HuH-7.5 (cell line): ENCODE results near the gene CES4A.
"Not testable (repeated sequence)": the region's sequence is repeated elsewhere in the genome, so short reads cannot be mapped to it uniquely, and the experiment has no call there.

Experiments
- DNase-seq: peaks from one replicate; pipeline ENCODE4 v3.0.0; 2011; ENCODE audit warnings: low spot score

Gene CES4A

GRCh38 chr16:66991545-66992077 lies 3.2 kb downstream of the CES4A start:
- DNase-seq = no peak

- not testable (repeated sequence) for DNase-seq
Observed at GRCh38 chr16:66993558-66993957, 5.2 kb downstream of the CES4A start.

- no peak for DNase-seq
Observed at GRCh38 chr16:66996324-66996982, 8.1 kb downstream of the CES4A start.

GRCh38 chr16:66996983-66997358 lies 8.6 kb downstream of the CES4A start:
- DNase-seq = no peak

GRCh38 chr16:67000384-67001351 lies 12.3 kb downstream of the CES4A start:
- no peak for DNase-seq

- no peak for DNase-seq
Observed at GRCh38 chr16:67001726-67002125, 13.3 kb downstream of the CES4A start.

- no peak for DNase-seq
Observed at GRCh38 chr16:67006930-67007658, 18.7 kb downstream of the CES4A start.

- no peak for DNase-seq
Observed at GRCh38 chr16:67009158-67009557, 20.8 kb downstream of the CES4A start.

GRCh38 chr16:67011274-67011673 lies 22.9 kb downstream of the CES4A start:
- DNase-seq = no peak

- no peak for DNase-seq
Observed at GRCh38 chr16:67013233-67013822, 24.9 kb downstream of the CES4A start.

GRCh38 chr16:67013823-67014633 lies 25.6 kb downstream of the CES4A start:
- DNase-seq = peak; percentile 50

GRCh38 chr16:67014634-67015312 lies 26.4 kb downstream of the CES4A start:
- DNase-seq = no peak

- no peak for DNase-seq
Observed at GRCh38 chr16:67015313-67015731, 26.9 kb downstream of the CES4A start.

GRCh38 chr16:67016143-67016542 lies 27.8 kb downstream of the CES4A start:
- no peak for DNase-seq

GRCh38 chr16:67016681-67017420 lies 28.5 kb downstream of the CES4A start:
- no peak for DNase-seq

- no peak for DNase-seq
Observed at GRCh38 chr16:67017421-67017750, 29.0 kb downstream of the CES4A start.

- peak; percentile 87 for DNase-seq
Observed at GRCh38 chr16:67017810-67018488, 29.6 kb downstream of the CES4A start.

GRCh38 chr16:67019171-67019570 lies 30.8 kb downstream of the CES4A start:
- DNase-seq = no peak

- DNase-seq = no peak
Observed at GRCh38 chr16:67021321-67021720, 32.9 kb downstream of the CES4A start.
